Keratinocyte (primary cell): ENCODE measurements around the gene TAC3. TPM values are rescaled to one million over a fixed set of nuclear protein-coding genes. Genes with fewer than 3 reads are reported as not detected.

Experiments
- DNase-seq: peaks from one replicate; pipeline ENCODE4 v3.0.0-alpha.2; 2011; ENCODE audit warnings: low read depth, missing footprints, low spot score
- FAIRE-seq: peaks from 2 replicates; lab custom pipeline; 2011; peaks lifted over from hg19 to GRCh38; lab: Jason Lieb, UNC
- H2AFZ ChIP-seq: 2 replicates; pipeline ENCODE4 v1.6.0; 2012; ENCODE audit warnings: low read length, control low read depth, inconsistent platforms; ENCODE audit not compliant: control insufficient read depth
- H3K27ac ChIP-seq: 2 replicates; pipeline ENCODE4 v1.5.1; 2011; ENCODE audit warnings: low read length; ENCODE audit not compliant: control insufficient read depth, insufficient read depth
- H3K27me3 ChIP-seq: 3 replicates; pipeline ENCODE4 v1.6.0; 2011; ENCODE audit warnings: low read length; ENCODE audit not compliant: control insufficient read depth, insufficient read depth; ENCODE audit errors: extremely low read depth
- H3K36me3 ChIP-seq, 2 experiments: 2 replicates in 1 of 2; 3 replicates in 1 of 2; pipeline ENCODE4 v1.5.1; 2011; ENCODE audit warnings: low read length in 2 of 2, mild to moderate bottlenecking in 1 of 2; ENCODE audit not compliant: control insufficient read depth in 2 of 2, insufficient read depth in 2 of 2; ENCODE audit errors: extremely low read depth in 1 of 2
- H3K4me1 ChIP-seq: 3 replicates; pipeline ENCODE4 v1.5.1; 2011; ENCODE audit warnings: low read length; ENCODE audit not compliant: control insufficient read depth, insufficient read depth; ENCODE audit errors: extremely low read depth
- H3K4me2 ChIP-seq: 3 replicates; pipeline ENCODE4 v1.6.0; 2011; ENCODE audit warnings: low read depth, low read length; ENCODE audit not compliant: control insufficient read depth, insufficient read depth; ENCODE audit errors: extremely low read depth
- H3K4me3 ChIP-seq, 3 experiments: fragments of 200-600 bp in 1 of 3; sonication (generic) in 1 of 3; 2 replicates in 2 of 3; 3 replicates in 1 of 3; pipeline ENCODE4 v1.5.1; 2011 to 2016; ENCODE audit warnings: low read length in 3 of 3, mild to moderate bottlenecking in 3 of 3, control low read depth in 2 of 3, inconsistent platforms in 1 of 3, low read depth in 1 of 3, mixed read lengths in 1 of 3, mixed run types in 1 of 3, moderate library complexity in 1 of 3; ENCODE audit not compliant: control insufficient read depth in 2 of 3, insufficient read depth in 2 of 3; ENCODE audit errors: extremely low read depth in 1 of 3
- H3K79me2 ChIP-seq: 2 replicates; pipeline ENCODE4 v1.6.0; 2012; ENCODE audit warnings: low read length; ENCODE audit not compliant: control insufficient read depth, insufficient read depth
- H3K9ac ChIP-seq: 3 replicates; pipeline ENCODE4 v1.6.0; 2011; ENCODE audit warnings: low read length; ENCODE audit not compliant: control insufficient read depth, insufficient read depth; ENCODE audit errors: extremely low read depth
- H3K9me1 ChIP-seq: 3 replicates; pipeline ENCODE4 v1.6.0; 2011; ENCODE audit warnings: low read length; ENCODE audit not compliant: control insufficient read depth, insufficient read depth; ENCODE audit errors: extremely low read depth
- H3K9me3 ChIP-seq: 2 replicates; pipeline ENCODE4 v1.5.1; 2012; ENCODE audit warnings: low read depth, low read length; ENCODE audit not compliant: control insufficient read depth
- H4K20me1 ChIP-seq: 3 replicates; pipeline ENCODE4 v1.6.0; 2011; ENCODE audit warnings: low read length; ENCODE audit not compliant: control insufficient read depth, insufficient read depth; ENCODE audit errors: extremely low read depth
- EZH2 ChIP-seq: IDR thresholded peaks from one replicate; pipeline ENCODE4 v1.6.1; 2012; ENCODE audit warnings: inconsistent platforms, mild to moderate bottlenecking, low read length, moderate library complexity
- dilution Hi-C: fragments of 300-500 bp; cut with MboI; formaldehyde crosslinking; loops from one replicate; pipeline ENCODE4 v1.7.0; 2020; ENCODE audit warnings: low sequenced_read_pairs; ENCODE audit not compliant: extremely low pct_ligation_motif_present
- polyA plus RNA-seq, 5 experiments: library from polyadenylated mRNA; depleted of rRNA in 3 of 5; stranded (reverse) in 3 of 5; stranded (forward) in 1 of 5; unstranded in 1 of 5; fragments of >200 nt; gene quantifications; 1 replicate in 1 of 5; 2 replicates in 3 of 5; 3 replicates in 1 of 5; pipeline versions ENCODE4 v1.2.1 to v1.2.3, GENCODE V29; 2011 to 2012; ENCODE audit warnings: missing spikeins in 2 of 5, low read depth in 1 of 5, low replicate concordance in 1 of 5
- TF ChIP-seq, protein P1 (sequence below), 3 experiments: IDR thresholded peaks in 1 of 3; conservative IDR thresholded peaks in 1 of 3; optimal IDR thresholded peaks in 1 of 3; 2 replicates in 2 of 3; 3 replicates in 1 of 3; pipeline versions ENCODE3 to v1.5.1; 2011; ENCODE audit warnings: low read length in 3 of 3, mild to moderate bottlenecking in 3 of 3, moderate library complexity in 2 of 3, control low read depth in 1 of 3, inconsistent platforms in 1 of 3; ENCODE audit not compliant: insufficient read depth in 2 of 3; ENCODE audit errors: extremely low read depth in 1 of 3

Gene TAC3
- polyA plus RNA-seq, 1 donor (not counting 4 experiments of a cell fraction or from before 2014, with no cell fraction given): not detected

GRCh38 chr12:57008178-57008577 is 8.2 kb downstream of the TAC3 start:
- dilution Hi-C loops: loop anchor here (10.0 kb wide), 1 partner anchor 253 kb away; the partner anchor contains the start of gene PRIM1
- Histone ChIP-seq H3K27ac (no peak overlapping the region), H4K20me1 (no peaks in the 10 kb centered on the region), H3K9ac (no peak overlapping the region), H3K79me2 (peaks cover 20% of the 10 kb centered on the region), H3K9me1 (no peaks in the 10 kb centered on the region), H3K36me3 (peaks cover 8 to 12% of the 10 kb centered on the region in 2 experiments), H3K9me3 (no peaks in the 10 kb centered on the region), H3K4me3 (no peak overlapping the region), H2AFZ (no peak overlapping the region), H3K27me3 (peaks cover 2% of the 10 kb centered on the region), H3K4me2 (no peak overlapping the region), H3K4me1 (peaks cover 6% of the 10 kb centered on the region)
- TF ChIP-seq, protein P1, sequence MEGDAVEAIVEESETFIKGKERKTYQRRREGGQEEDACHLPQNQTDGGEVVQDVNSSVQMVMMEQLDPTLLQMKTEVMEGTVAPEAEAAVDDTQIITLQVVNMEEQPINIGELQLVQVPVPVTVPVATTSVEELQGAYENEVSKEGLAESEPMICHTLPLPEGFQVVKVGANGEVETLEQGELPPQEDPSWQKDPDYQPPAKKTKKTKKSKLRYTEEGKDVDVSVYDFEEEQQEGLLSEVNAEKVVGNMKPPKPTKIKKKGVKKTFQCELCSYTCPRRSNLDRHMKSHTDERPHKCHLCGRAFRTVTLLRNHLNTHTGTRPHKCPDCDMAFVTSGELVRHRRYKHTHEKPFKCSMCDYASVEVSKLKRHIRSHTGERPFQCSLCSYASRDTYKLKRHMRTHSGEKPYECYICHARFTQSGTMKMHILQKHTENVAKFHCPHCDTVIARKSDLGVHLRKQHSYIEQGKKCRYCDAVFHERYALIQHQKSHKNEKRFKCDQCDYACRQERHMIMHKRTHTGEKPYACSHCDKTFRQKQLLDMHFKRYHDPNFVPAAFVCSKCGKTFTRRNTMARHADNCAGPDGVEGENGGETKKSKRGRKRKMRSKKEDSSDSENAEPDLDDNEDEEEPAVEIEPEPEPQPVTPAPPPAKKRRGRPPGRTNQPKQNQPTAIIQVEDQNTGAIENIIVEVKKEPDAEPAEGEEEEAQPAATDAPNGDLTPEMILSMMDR (optimal IDR thresholded peaks at IDR 0.05 in 1 of 3, IDR thresholded peaks at IDR 0.05 in 1 of 3, conservative IDR thresholded peaks at IDR 0.05 in 1 of 3; ENCODE audit: extremely low read depth in 1 of 3, insufficient read depth in 2 of 3, low read length in 3 of 3): peak; percentile 33 to 67 (median 62)
- no peak for TF ChIP-seq EZH2
- DNase-seq: no peak
- FAIRE-seq: peak; percentile 39

GRCh38 chr12:57006809-57007475 is 9.4 kb downstream of the TAC3 start:
- Histone ChIP-seq H3K4me2 (peak overlapping the region; percentile 67), H2AFZ (peak overlapping the region; percentile 57), H3K9ac (no peak overlapping the region), H3K4me1 (peaks cover 6% of the 10 kb centered on the region), H3K27ac (no peak overlapping the region), H3K9me3 (no peaks in the 10 kb centered on the region), H3K36me3 (peaks cover 14 to 23% of the 10 kb centered on the region in 2 experiments), H3K4me3 (peak overlapping the region in 2 of 3 experiments; percentile 31 to 38), H3K9me1 (no peaks in the 10 kb centered on the region), H3K27me3 (no peaks in the 10 kb centered on the region), H4K20me1 (no peaks in the 10 kb centered on the region), H3K79me2 (peaks cover 21% of the 10 kb centered on the region)
- TF ChIP-seq, protein P1 (optimal IDR thresholded peaks at IDR 0.05 in 1 of 3, IDR thresholded peaks at IDR 0.05 in 1 of 3, conservative IDR thresholded peaks at IDR 0.05 in 1 of 3; ENCODE audit: extremely low read depth in 1 of 3, insufficient read depth in 2 of 3, low read length in 3 of 3): no peak
- TF ChIP-seq EZH2: no peak
- DNase-seq (no peak), FAIRE-seq (no peak)
- dilution Hi-C loops: loop anchor here (10.0 kb wide), 1 partner anchor 252 kb away; the partner anchor contains the start of gene PRIM1
